Loucy (cell line): ENCODE results near the gene ANO2.

Source experiments
- EZH2phosphoT487 ChIP-seq: fragments of 200-600 bp; IDR thresholded peaks from 2 replicates; pipeline ENCODE4 v1.6.1; 2018; ENCODE audit warnings: antibody characterized with exemption, mild to moderate bottlenecking, moderate library complexity, borderline replicate concordance
- TF ChIP-seq, protein P1 (sequence below): fragments of 200-600 bp; sonication (generic); conservative IDR thresholded peaks from 2 replicates; pipeline ENCODE4 v1.5.1; 2014; ENCODE audit warnings: mild to moderate bottlenecking, antibody characterized with exemption, low read length

DNA sequence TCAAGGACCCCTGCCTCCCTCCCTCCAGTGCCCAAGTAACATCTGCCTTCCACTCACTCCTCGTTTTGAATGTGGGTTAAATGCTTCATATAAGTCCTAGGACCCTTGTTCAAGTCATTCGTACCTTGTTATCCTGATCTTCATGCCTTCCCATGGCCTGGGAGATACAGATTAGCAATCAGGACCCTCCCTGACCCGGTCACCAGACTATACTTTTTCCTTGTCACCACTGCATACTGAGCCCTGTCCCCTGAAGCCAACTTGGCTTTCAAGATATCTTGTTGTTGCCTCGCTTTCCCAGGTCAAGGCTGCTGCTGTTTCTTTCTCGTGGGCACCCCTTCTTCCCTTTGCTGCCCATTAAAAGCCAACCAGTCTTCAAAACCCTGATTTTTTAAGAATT lies 208.5 kb downstream of the ANO2 start:
- TF ChIP-seq, protein P1, sequence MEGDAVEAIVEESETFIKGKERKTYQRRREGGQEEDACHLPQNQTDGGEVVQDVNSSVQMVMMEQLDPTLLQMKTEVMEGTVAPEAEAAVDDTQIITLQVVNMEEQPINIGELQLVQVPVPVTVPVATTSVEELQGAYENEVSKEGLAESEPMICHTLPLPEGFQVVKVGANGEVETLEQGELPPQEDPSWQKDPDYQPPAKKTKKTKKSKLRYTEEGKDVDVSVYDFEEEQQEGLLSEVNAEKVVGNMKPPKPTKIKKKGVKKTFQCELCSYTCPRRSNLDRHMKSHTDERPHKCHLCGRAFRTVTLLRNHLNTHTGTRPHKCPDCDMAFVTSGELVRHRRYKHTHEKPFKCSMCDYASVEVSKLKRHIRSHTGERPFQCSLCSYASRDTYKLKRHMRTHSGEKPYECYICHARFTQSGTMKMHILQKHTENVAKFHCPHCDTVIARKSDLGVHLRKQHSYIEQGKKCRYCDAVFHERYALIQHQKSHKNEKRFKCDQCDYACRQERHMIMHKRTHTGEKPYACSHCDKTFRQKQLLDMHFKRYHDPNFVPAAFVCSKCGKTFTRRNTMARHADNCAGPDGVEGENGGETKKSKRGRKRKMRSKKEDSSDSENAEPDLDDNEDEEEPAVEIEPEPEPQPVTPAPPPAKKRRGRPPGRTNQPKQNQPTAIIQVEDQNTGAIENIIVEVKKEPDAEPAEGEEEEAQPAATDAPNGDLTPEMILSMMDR: no peak
- TF ChIP-seq EZH2phosphoT487: no peak
